Parathyroid adenoma (tissue), 2 donors: Measurements from ENCODE around the gene USH2A.

Experiments
- H2AFZ ChIP-seq: fragments of 300-600 bp; sonication (generic); one replicate; pipeline ENCODE4 v1.7.0; 2017; ENCODE audit warnings: antibody characterized with exemption, mild to moderate bottlenecking
- H3K27ac ChIP-seq: fragments of 300-600 bp; sonication (generic); one replicate; pipeline ENCODE4 v1.7.0; 2017
- H3K27me3 ChIP-seq: fragments of 300-600 bp; sonication (generic); one replicate; pipeline ENCODE4 v1.7.0; 2017; ENCODE audit warnings: low read length; ENCODE audit not compliant: control insufficient read depth, insufficient read depth
- H3K36me3 ChIP-seq: fragments of 300-600 bp; sonication (generic); one replicate; pipeline ENCODE4 v1.7.0; 2017; ENCODE audit warnings: low read length; ENCODE audit not compliant: control insufficient read depth, insufficient read depth
- H3K4me1 ChIP-seq: fragments of 300-600 bp; sonication (generic); one replicate; pipeline ENCODE4 v1.7.0; 2017; ENCODE audit warnings: control low read depth
- H3K4me2 ChIP-seq: fragments of 300-600 bp; sonication (generic); one replicate; pipeline ENCODE4 v1.7.0; 2017; ENCODE audit warnings: low read length
- H3K4me3 ChIP-seq: fragments of 300-600 bp; sonication (generic); one replicate; pipeline ENCODE4 v1.7.0; 2017; ENCODE audit warnings: low read depth, low read length
- H3K79me2 ChIP-seq: fragments of 300-600 bp; sonication (generic); one replicate; pipeline ENCODE4 v1.7.0; 2017; ENCODE audit warnings: control low read depth
- H3K9ac ChIP-seq: fragments of 300-600 bp; sonication (generic); one replicate; pipeline ENCODE4 v1.7.0; 2017; ENCODE audit warnings: mild to moderate bottlenecking
- H3K9me3 ChIP-seq: fragments of 300-600 bp; sonication (generic); one replicate; pipeline ENCODE4 v1.7.0; 2017; ENCODE audit warnings: low read length; ENCODE audit not compliant: control insufficient read depth
- TF ChIP-seq, protein P1 (sequence below): fragments of 300-600 bp; sonication (generic); IDR thresholded peaks from one replicate; pipeline ENCODE4 v1.7.0; 2017; ENCODE audit warnings: antibody characterized with exemption, mild to moderate bottlenecking
- donor health status: primary hyperparathyroidism.

Gene USH2A

DNA sequence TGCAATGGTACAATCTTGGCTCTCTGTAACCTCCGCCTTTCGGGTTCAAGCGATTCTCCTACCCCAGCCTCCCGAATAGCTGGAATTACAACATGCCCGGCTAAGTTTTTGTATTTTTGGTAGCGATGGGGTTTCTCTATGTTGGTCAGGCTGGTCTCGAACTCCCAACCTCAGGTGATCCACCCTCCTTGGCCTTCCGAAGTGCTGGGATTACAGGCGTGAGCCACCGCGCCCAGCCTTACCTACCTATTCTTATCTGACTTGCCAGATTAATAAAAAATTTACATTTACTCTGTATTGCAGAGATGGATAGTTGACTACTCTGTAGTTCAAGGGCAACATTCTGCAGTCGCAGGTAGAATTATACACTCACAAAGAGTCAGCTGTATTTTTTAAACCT lies 496.6 kb downstream of the USH2A start:
- no peaks in the 10 kb centered on the region for H3K4me1 ChIP-seq
- no peaks in the 10 kb centered on the region for H3K9me3 ChIP-seq
- H3K27me3 ChIP-seq: no peaks in the 10 kb centered on the region
- TF ChIP-seq, protein P1, sequence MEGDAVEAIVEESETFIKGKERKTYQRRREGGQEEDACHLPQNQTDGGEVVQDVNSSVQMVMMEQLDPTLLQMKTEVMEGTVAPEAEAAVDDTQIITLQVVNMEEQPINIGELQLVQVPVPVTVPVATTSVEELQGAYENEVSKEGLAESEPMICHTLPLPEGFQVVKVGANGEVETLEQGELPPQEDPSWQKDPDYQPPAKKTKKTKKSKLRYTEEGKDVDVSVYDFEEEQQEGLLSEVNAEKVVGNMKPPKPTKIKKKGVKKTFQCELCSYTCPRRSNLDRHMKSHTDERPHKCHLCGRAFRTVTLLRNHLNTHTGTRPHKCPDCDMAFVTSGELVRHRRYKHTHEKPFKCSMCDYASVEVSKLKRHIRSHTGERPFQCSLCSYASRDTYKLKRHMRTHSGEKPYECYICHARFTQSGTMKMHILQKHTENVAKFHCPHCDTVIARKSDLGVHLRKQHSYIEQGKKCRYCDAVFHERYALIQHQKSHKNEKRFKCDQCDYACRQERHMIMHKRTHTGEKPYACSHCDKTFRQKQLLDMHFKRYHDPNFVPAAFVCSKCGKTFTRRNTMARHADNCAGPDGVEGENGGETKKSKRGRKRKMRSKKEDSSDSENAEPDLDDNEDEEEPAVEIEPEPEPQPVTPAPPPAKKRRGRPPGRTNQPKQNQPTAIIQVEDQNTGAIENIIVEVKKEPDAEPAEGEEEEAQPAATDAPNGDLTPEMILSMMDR: no peak
- H3K36me3 ChIP-seq: no peaks in the 10 kb centered on the region
- no peak overlapping the region for H3K9ac ChIP-seq
- H3K79me2 ChIP-seq: no peaks in the 10 kb centered on the region
- no peak overlapping the region for H2AFZ ChIP-seq
- no peak overlapping the region for H3K27ac ChIP-seq
- no peak overlapping the region for H3K4me3 ChIP-seq
- H3K4me2 ChIP-seq: no peak overlapping the region

DNA sequence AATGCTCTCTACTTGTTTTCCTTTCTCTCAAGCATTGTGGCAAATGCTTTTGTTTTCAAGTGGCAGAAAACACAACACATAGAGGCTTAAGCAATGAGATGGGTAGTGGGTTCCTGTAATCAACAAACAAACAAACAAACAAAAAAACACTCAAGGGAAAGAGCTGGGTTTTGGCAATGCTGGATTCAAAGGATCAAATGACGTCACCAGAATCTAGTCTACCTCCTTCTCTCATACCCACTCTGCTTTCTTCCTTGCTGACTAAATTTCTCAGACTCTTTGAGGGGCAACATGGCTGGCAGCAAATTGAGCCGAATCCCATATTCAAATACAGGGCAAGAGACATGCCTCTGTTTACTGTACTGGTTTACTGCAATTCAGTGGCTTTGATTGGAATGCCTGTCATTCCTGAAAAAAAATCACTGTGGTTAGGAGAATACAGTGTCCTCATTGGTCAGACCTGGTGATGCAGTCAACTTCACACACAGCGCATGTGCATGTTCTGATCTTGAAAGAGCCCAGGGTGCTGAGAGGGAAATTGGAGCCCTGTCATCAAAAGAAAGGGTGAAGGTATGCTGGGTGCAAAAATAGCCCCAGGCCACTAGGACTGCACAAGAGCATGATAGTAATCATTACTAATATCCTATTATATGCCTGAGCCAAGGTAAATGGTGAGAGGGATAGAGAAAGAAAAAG lies 500.0 kb downstream of the USH2A start:
- Histone ChIP-seq H3K36me3 (no peaks in the 10 kb centered on the region), H2AFZ (no peak overlapping the region), H3K4me2 (no peak overlapping the region), H3K79me2 (no peaks in the 10 kb centered on the region), H3K27me3 (no peaks in the 10 kb centered on the region), H3K4me3 (no peak overlapping the region), H3K9ac (no peak overlapping the region), H3K27ac (no peak overlapping the region), H3K4me1 (no peaks in the 10 kb centered on the region), H3K9me3 (no peaks in the 10 kb centered on the region)
- TF ChIP-seq, protein P1: no peak

- TF ChIP-seq, protein P1: no peak
- Histone ChIP-seq H3K9me3 (no peaks in the 10 kb centered on the region), H3K79me2 (no peaks in the 10 kb centered on the region), H3K27ac (no peak overlapping the region), H3K4me3 (no peak overlapping the region), H3K4me2 (no peak overlapping the region), H2AFZ (no peak overlapping the region), H3K9ac (no peak overlapping the region), H3K27me3 (no peaks in the 10 kb centered on the region), H3K36me3 (no peaks in the 10 kb centered on the region), H3K4me1 (no peaks in the 10 kb centered on the region)
These were observed 511.8 kb downstream of the USH2A start for GRCh38 chr1:215911406-215911968.

DNA sequence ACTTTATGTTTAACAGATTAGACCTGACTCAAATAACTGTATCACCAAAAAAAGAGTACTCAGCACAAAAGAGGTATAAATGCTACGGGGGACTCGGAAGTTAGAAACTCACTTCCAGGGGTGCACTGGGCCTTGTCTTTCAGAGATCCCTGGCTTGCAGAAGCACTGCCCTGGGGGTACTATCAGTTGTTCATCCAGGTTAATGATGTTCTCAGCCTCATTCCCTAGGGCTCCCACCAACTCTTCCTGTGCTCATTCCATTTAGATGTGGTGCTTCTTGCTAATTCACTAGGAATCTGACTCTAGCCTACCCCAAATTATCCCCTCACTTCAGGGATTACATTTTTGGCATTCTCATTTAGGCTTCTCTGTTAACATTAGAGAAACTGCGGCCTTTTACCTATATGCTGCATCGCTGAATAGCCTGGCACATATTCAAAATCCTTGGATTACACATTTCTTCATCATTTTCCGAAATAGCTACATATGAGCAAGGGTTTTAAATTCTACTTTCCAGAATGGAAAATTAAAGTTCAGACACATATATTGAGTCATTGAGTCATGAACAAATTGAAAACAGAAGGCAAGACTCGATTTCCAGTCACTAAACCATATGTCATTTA lies 517.6 kb downstream of the USH2A start:
- H3K27ac ChIP-seq: no peak overlapping the region
- no peak overlapping the region for H3K4me3 ChIP-seq
- TF ChIP-seq, protein P1: no peak
- H3K36me3 ChIP-seq: no peaks in the 10 kb centered on the region
- H3K4me2 ChIP-seq: no peak overlapping the region
- H2AFZ ChIP-seq: no peak overlapping the region
- no peaks in the 10 kb centered on the region for H3K9me3 ChIP-seq
- H3K9ac ChIP-seq: no peak overlapping the region
- H3K4me1 ChIP-seq: no peaks in the 10 kb centered on the region
- H3K79me2 ChIP-seq: no peaks in the 10 kb centered on the region
- no peaks in the 10 kb centered on the region for H3K27me3 ChIP-seq
